K562 (cell line): Measurements from ENCODE around the gene ZDHHC17. TPM values are rescaled to one million over a fixed set of nuclear protein-coding genes. Genes with fewer than 3 reads are reported as not detected.

Experiments
- ARNT ChIP-seq, 2 experiments: fragments of 450-650 bp; IDR thresholded peaks; 2 replicates each; pipeline ENCODE4 v1.6.1; 2016; ENCODE audit warnings: mild to moderate bottlenecking in 1 of 2
- CCNT2 ChIP-seq: IDR thresholded peaks from 2 replicates; pipeline ENCODE4 v1.6.1; 2011; ENCODE audit warnings: borderline replicate concordance, low read depth, mild to moderate bottlenecking, moderate library complexity, mixed read lengths, low read length; ENCODE audit not compliant: insufficient read length; ENCODE audit errors: extremely low read depth
- ESRRA ChIP-seq: fragments of 450-650 bp; IDR thresholded peaks from 2 replicates; pipeline ENCODE4 v1.6.1; 2014; ENCODE audit warnings: low read depth, mild to moderate bottlenecking, moderate library complexity, borderline replicate concordance
- FOS ChIP-seq: IDR thresholded peaks from 3 replicates; pipeline ENCODE4 v1.6.1; 2011; ENCODE audit not compliant: insufficient read length; ENCODE audit errors: extremely low read depth
- SRSF7 ChIP-seq: fragments of 200-400 bp; formaldehyde crosslinking; optimal IDR thresholded peaks from 2 replicates; pipeline ENCODE3; 2017; ENCODE audit warnings: mild to moderate bottlenecking, low read depth, low read length
- STAT5B ChIP-seq: fragments of 250-450 bp; sonication (Bioruptor Pico); IDR thresholded peaks from 2 replicates; pipeline ENCODE4 v1.8.0; 2021; ENCODE audit warnings: mild to moderate bottlenecking, inconsistent platforms
- ZNF165 ChIP-seq: fragments of 250-450 bp; sonication (Bioruptor Pico); IDR thresholded peaks from 2 replicates; pipeline ENCODE4 v1.4.0; 2020; ENCODE audit warnings: borderline replicate concordance
- ZNF584 ChIP-seq: fragments of 200-800 bp; sonication (Bioruptor generic); IDR thresholded peaks from 2 replicates; pipeline ENCODE4 v1.6.1; 2016; ENCODE audit warnings: low read depth, mild to moderate bottlenecking, missing genetic modification characterization, missing compliant biosample characterization
- polyA plus RNA-seq, 8 experiments: library from polyadenylated mRNA; depleted of rRNA in 4 of 8; stranded (reverse) in 5 of 8; unstranded in 3 of 8; fragments of >200 nt; fragmentation: Nextera tagmentation in 2 of 8; fragmentation: Illumina TruSeq in 1 of 8; extraction: Ambion mirVana in 2 of 8; extraction: Trizol in 1 of 8; gene quantifications; 2 replicates each; pipeline versions ENCODE4 v1.2.1 to v1.2.3, GENCODE V29; 2011 to 2014; ENCODE audit warnings: inconsistent platforms in 1 of 8, missing spikeins in 1 of 8
- total RNA-seq, 7 experiments: library from RNA; depleted of rRNA in 6 of 7; stranded (reverse); fragments of >200 nt in 6 of 7; fragmentation: Illumina TruSeq in 2 of 7; extraction: Trizol in 2 of 7; gene quantifications; 2 replicates each; pipeline versions ENCODE4 v1.2.1 to v1.2.3, GENCODE V29; 2011 to 2021; ENCODE audit warnings: low replicate concordance in 1 of 7
- TF ChIP-seq, protein P1 (sequence below), 2 experiments: fragments of 450-650 bp; IDR thresholded peaks; 2 replicates each; pipeline ENCODE4 v1.6.1; 2016; ENCODE audit warnings: mild to moderate bottlenecking in 2 of 2, borderline replicate concordance in 1 of 2, low read depth in 1 of 2, moderate library complexity in 1 of 2
- TF ChIP-seq, protein P2 (sequence below): sonication (generic); formaldehyde crosslinking; IDR thresholded peaks from 2 replicates; pipeline ENCODE4 v1.8.1; 2022; ENCODE audit warnings: missing genetic modification reagents
- TF ChIP-seq, protein P3 (sequence below), 3 experiments: IDR thresholded peaks in 2 of 3; conservative IDR thresholded peaks in 1 of 3; 2 replicates each; pipeline ENCODE4 v1.5.1; 2011 to 2012; ENCODE audit warnings: low read length in 3 of 3, mild to moderate bottlenecking in 3 of 3, control low read depth in 2 of 3, improper control_type of control experiment in 1 of 3, inconsistent platforms in 1 of 3, low read depth in 1 of 3, mixed read lengths in 1 of 3, moderate library complexity in 1 of 3; ENCODE audit not compliant: insufficient read depth in 2 of 3
- TF ChIP-seq, protein P4 (sequence below): fragments of 250-450 bp; sonication (Bioruptor Pico); IDR thresholded peaks from 2 replicates; pipeline ENCODE4 v1.5.1; 2021; ENCODE audit warnings: mild to moderate bottlenecking

The ZDHHC17 gene
- total and polyA plus RNA-seq, 9 of the 15 experiments (the other 6 are each of a cell fraction or from before 2014, with no cell fraction given) = 6.7 to 66.0 (median 27.5) TPM

DNA sequence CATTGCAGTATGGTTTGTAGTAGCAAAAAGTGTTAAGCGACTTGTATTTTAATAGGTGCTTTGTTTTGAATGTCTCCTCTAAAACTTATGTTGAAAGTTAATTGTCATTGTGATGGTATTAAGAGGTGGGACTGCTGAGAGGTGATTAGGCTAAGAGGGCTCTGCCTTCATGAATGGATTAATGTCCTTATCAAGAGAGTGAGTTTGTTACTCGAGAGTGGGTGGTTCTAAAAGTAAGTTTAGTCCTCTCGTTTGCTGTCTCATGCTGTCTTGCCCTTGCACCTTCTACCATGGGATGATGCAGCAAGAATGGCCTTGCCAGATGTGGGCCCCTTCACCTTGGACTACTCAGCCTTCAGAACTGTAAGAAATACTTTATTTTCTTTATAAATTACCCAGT lies 17.4 kb downstream of the ZDHHC17 start (continued):
- TF ChIP-seq SRSF7 (no peak), CCNT2 (peak; percentile 21), FOS (no peak), ESRRA (no peak), ZNF584 (CRISPR knock-in tag) (no peak), STAT5B (CRISPR knock-in tag) (no peak), ZNF165 (CRISPR knock-in tag) (no peak), ARNT (IDR thresholded peaks at IDR 0.05) (no peak)
- TF ChIP-seq, protein P1, sequence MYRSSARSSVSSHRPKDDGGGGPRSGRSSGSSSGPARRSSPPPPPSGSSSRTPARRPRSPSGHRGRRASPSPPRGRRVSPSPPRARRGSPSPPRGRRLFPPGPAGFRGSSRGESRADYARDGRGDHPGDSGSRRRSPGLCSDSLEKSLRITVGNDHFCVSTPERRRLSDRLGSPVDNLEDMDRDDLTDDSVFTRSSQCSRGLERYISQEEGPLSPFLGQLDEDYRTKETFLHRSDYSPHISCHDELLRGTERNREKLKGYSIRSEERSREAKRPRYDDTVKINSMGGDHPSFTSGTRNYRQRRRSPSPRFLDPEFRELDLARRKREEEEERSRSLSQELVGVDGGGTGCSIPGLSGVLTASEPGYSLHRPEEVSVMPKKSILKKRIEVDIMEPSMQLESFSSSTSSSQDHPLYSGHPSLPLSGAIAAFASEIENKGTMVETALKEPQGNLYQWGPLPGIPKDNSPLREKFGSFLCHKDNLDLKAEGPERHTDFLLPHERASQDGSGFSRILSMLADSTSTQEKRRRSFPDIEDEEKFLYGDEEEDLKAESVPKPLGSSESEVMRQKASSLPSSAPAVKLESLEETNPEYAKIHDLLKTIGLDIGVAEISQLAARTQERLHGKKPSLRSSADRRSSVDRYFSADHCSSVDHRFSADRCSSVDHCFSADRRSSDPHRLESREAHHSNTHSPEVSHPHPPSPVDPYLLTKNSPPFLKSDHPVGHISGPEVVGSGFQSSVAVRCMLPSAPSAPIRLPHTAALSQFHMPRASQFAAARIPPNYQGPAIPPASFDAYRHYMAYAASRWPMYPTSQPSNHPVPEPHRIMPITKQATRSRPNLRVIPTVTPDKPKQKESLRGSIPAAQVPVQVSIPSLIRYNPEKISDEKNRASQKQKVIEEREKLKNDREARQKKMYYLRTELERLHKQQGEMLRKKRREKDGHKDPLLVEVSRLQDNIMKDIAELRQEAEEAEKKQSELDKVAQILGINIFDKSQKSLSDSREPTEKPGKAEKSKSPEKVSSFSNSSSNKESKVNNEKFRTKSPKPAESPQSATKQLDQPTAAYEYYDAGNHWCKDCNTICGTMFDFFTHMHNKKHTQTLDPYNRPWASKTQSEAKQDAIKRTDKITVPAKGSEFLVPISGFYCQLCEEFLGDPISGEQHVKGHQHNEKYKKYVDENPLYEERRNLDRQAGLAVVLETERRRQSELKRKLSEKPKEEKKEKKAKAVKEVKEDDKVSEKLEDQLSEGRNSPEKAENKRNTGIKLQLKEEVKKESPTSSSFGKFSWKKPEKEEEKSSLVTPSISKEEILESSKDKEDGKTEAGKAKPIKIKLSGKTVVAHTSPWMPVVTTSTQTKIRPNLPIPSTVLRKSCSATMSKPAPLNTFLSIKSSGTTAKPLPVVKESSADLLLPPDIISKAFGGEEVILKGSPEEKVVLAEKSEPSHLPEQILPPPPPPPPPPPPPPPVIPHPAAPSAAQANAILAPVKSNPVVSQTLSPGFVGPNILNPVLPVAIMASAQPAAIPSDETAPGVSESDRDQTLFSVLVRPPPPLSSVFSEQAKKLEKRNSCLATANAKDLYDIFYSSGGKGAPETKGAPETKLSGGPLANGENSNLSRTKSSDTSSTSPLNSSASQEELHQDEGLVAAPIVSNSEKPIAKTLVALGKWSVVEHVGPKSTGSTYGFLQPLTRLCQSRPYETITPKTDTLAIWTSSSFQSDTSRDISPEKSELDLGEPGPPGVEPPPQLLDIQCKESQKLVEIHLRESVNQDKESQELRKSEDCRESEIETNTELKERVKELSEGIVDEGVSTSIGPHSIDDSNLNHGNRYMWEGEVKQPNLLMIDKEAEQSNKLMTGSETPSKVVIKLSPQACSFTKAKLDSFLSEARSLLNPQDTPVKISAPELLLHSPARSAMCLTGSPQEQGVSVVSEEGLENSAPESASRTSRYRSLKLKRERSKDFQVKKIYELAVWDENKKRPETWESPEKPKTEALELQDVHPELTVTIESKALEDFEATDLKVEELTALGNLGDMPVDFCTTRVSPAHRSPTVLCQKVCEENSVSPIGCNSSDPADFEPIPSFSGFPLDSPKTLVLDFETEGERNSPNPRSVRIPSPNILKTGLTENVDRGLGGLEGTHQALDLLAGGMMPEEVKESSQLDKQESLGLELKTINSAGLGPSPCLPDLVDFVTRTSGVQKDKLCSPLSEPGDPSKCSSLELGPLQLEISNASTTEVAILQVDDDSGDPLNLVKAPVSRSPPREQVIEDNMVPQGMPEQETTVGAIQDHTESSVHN (IDR thresholded peaks at IDR 0.05; ENCODE audit: borderline replicate concordance in 1 of 2, low read depth in 1 of 2) = no peak
- TF ChIP-seq, protein P2, sequence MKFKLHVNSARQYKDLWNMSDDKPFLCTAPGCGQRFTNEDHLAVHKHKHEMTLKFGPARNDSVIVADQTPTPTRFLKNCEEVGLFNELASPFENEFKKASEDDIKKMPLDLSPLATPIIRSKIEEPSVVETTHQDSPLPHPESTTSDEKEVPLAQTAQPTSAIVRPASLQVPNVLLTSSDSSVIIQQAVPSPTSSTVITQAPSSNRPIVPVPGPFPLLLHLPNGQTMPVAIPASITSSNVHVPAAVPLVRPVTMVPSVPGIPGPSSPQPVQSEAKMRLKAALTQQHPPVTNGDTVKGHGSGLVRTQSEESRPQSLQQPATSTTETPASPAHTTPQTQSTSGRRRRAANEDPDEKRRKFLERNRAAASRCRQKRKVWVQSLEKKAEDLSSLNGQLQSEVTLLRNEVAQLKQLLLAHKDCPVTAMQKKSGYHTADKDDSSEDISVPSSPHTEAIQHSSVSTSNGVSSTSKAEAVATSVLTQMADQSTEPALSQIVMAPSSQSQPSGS (CRISPR knock-in tag) = no peak
- TF ChIP-seq, protein P3, sequence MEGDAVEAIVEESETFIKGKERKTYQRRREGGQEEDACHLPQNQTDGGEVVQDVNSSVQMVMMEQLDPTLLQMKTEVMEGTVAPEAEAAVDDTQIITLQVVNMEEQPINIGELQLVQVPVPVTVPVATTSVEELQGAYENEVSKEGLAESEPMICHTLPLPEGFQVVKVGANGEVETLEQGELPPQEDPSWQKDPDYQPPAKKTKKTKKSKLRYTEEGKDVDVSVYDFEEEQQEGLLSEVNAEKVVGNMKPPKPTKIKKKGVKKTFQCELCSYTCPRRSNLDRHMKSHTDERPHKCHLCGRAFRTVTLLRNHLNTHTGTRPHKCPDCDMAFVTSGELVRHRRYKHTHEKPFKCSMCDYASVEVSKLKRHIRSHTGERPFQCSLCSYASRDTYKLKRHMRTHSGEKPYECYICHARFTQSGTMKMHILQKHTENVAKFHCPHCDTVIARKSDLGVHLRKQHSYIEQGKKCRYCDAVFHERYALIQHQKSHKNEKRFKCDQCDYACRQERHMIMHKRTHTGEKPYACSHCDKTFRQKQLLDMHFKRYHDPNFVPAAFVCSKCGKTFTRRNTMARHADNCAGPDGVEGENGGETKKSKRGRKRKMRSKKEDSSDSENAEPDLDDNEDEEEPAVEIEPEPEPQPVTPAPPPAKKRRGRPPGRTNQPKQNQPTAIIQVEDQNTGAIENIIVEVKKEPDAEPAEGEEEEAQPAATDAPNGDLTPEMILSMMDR (IDR thresholded peaks at IDR 0.05 in 2 of 3, conservative IDR thresholded peaks at IDR 0.05 in 1 of 3; ENCODE audit: insufficient read depth in 2 of 3, low read depth in 1 of 3, low read length in 3 of 3) = no peak
- TF ChIP-seq, protein P4, sequence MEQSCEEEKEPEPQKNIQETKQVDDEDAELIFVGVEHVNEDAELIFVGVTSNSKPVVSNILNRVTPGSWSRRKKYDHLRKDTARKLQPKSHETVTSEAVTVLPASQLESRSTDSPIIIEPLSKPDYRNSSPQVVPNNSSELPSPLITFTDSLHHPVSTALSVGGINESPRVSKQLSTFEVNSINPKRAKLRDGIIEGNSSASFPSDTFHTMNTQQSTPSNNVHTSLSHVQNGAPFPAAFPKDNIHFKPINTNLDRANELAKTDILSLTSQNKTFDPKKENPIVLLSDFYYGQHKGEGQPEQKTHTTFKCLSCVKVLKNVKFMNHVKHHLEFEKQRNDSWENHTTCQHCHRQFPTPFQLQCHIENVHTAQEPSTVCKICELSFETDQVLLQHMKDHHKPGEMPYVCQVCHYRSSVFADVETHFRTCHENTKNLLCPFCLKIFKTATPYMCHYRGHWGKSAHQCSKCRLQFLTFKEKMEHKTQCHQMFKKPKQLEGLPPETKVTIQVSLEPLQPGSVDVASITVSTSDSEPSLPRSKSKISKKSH = no peak
